B cell (primary cell): ENCODE data around the gene CAV1. TPM values are rescaled to one million over a fixed set of nuclear protein-coding genes. Genes with fewer than 3 reads are reported as not detected.
A peak's percentile ranks its signal among the peaks of the same experiment; 100 is the strongest.

Source experiments
- ATAC-seq: fragments of 200-7000 bp; cut with Tn5 transposase; one replicate; pipeline ENCODE4 v1.10.0; 2021; ENCODE audit warnings: low read depth, mild to moderate bottlenecking, moderate number of reproducible peaks, moderate library complexity
- CTCF ChIA-PET: fragments of 350-600 bp; sonication (Branson Sonifier 250); formaldehyde crosslinking; loops from one replicate; lab custom pipeline; 2021; ENCODE audit warnings: antibody characterized with exemption, inconsistent platforms; lab: Charles Lee
- POLR2A ChIA-PET: fragments of 350-600 bp; sonication (Branson Sonifier 250); formaldehyde crosslinking; loops from one replicate; lab custom pipeline; 2021; ENCODE audit warnings: antibody characterized with exemption; lab: Charles Lee
- DNase-seq: peaks from one replicate; pipeline ENCODE4 v3.0.0; 2013
- H2AFZ ChIP-seq: 2 replicates; pipeline ENCODE4 v1.6.1; 2012; ENCODE audit warnings: mild to moderate bottlenecking, low read depth, low read length; ENCODE audit not compliant: insufficient read depth, poor library complexity, severe bottlenecking
- H3K27ac ChIP-seq, 2 donors: 1 replicate in 1 of 2; 2 replicates in 1 of 2; pipeline ENCODE4 v1.5.1; 2012 to 2013; ENCODE audit warnings: low read length in 2 of 2, mild to moderate bottlenecking in 2 of 2, moderate library complexity in 1 of 2
- H3K27me3 ChIP-seq, 4 experiments: fragments of 200-600 bp in 1 of 4; sonication (generic) in 1 of 4; replicated peaks in 1 of 4; 1 replicate in 2 of 4; 2 replicates in 2 of 4; pipeline versions ENCODE4 v1.6.1 to v1.7.0; 2013 to 2016; ENCODE audit warnings: low read length in 3 of 4, mild to moderate bottlenecking in 2 of 4, mixed read lengths in 1 of 4, moderate library complexity in 1 of 4; ENCODE audit not compliant: insufficient read depth in 4 of 4, control insufficient read depth in 3 of 4; ENCODE audit errors: control extremely low read depth in 1 of 4
- H3K36me3 ChIP-seq, 2 experiments: replicated peaks in 1 of 2; 1 replicate in 1 of 2; 2 replicates in 1 of 2; pipeline versions ENCODE4 v1.6.1 to v1.7.1; 2013; ENCODE audit warnings: low read length in 1 of 2; ENCODE audit not compliant: insufficient read depth in 2 of 2, control insufficient read depth in 1 of 2; ENCODE audit errors: control extremely low read depth in 1 of 2, extremely low read depth in 1 of 2
- H3K4me1 ChIP-seq, 2 donors: fragments of 200-600 bp in 1 of 2; sonication (generic) in 1 of 2; 1 replicate in 1 of 2; 2 replicates in 1 of 2; pipeline versions ENCODE4 v1.5.1 to v1.6.1; 2013 to 2017; ENCODE audit warnings: low read length in 2 of 2; ENCODE audit not compliant: control insufficient read depth in 2 of 2, insufficient read depth in 2 of 2
- H3K4me2 ChIP-seq: replicated peaks from 2 replicates; pipeline ENCODE3; 2012; ENCODE audit warnings: mild to moderate bottlenecking, low read depth, low read length; ENCODE audit not compliant: poor library complexity, severe bottlenecking
- H3K4me3 ChIP-seq, 5 experiments: fragments of 200-600 bp in 1 of 5; sonication (generic) in 1 of 5; 1 replicate in 3 of 5; 2 replicates in 2 of 5; pipeline versions ENCODE4 v1.5.1 to v1.7.0; 2011 to 2016; ENCODE audit warnings: low read length in 4 of 5, mild to moderate bottlenecking in 4 of 5, low read depth in 2 of 5, control low read depth in 1 of 5, moderate library complexity in 1 of 5; ENCODE audit not compliant: insufficient read depth in 1 of 5; ENCODE audit errors: control extremely low read depth in 1 of 5, extremely low read depth in 1 of 5
- H3K79me2 ChIP-seq: fragments of 200-600 bp; sonication (generic); one replicate; pipeline ENCODE4 v1.6.0; 2016; ENCODE audit warnings: low read length; ENCODE audit not compliant: control insufficient read depth, insufficient read depth
- H3K9ac ChIP-seq: fragments of 200-600 bp; sonication (generic); 2 replicates; pipeline ENCODE4 v1.6.1; 2017; ENCODE audit warnings: mild to moderate bottlenecking, low read length, moderate library complexity
- H3K9me3 ChIP-seq, 3 donors: one replicate each; pipeline versions ENCODE4 v1.6.1 to v1.7.1; 2013; ENCODE audit warnings: low read length in 2 of 3; ENCODE audit not compliant: control insufficient read depth in 2 of 3, insufficient read depth in 1 of 3; ENCODE audit errors: control extremely low read depth in 1 of 3
- H4K20me1 ChIP-seq: 2 replicates; pipeline ENCODE4 v1.6.0; 2012; ENCODE audit warnings: mild to moderate bottlenecking, low read length; ENCODE audit not compliant: insufficient read depth, control insufficient read depth, poor library complexity, severe bottlenecking
- H3K27ac Mint-ChIP-seq: one replicate; pipeline ENCODE4 v1.8.0; 2021; ENCODE audit warnings: mixed read lengths
- H3K27me3 Mint-ChIP-seq: one replicate; pipeline ENCODE4 v1.8.0; 2021; ENCODE audit warnings: mixed read lengths
- H3K4me1 Mint-ChIP-seq: one replicate; pipeline ENCODE4 v1.8.0; 2021; ENCODE audit warnings: mixed read lengths
- H3K4me3 Mint-ChIP-seq: one replicate; pipeline ENCODE4 v1.8.0; 2021; ENCODE audit warnings: mixed read lengths
- H3K9me3 Mint-ChIP-seq: one replicate; pipeline ENCODE4 v1.8.0; 2022; ENCODE audit warnings: mixed read lengths; ENCODE audit not compliant: insufficient read depth
- EZH2 ChIP-seq: IDR thresholded peaks from 2 replicates; pipeline ENCODE4 v1.6.1; 2012; ENCODE audit warnings: borderline replicate concordance, low read depth, mild to moderate bottlenecking, moderate library complexity, low read length; ENCODE audit not compliant: insufficient read depth, poor library complexity, severe bottlenecking
- WGBS: methylation state at CpG from one replicate; pipeline ENCODE4 v1.1.5; 2013; ENCODE audit warnings: missing lambda C conversion rate; ENCODE audit not compliant: insufficient coverage; 5-methylcytosine and 5-hydroxymethylcytosine counted together
- intact Hi-C: fragments of 100-400 bp; cut with micrococcal nuclease; formaldehyde crosslinking; loops from one replicate; pipeline ENCODE4 v1.10.0; 2022
- polyA plus RNA-seq: library from polyadenylated mRNA; depleted of rRNA; stranded (reverse); fragments of >200 nt; gene quantifications from 2 replicates; pipeline ENCODE4 v1.2.3, GENCODE V29; 2012
- total RNA-seq, 2 donors: library from RNA; stranded (reverse); fragments of 120-200 nt in 1 of 2; gene quantifications; 1 replicate in 1 of 2; 2 replicates in 1 of 2; pipeline versions ENCODE4 v1.2.3 to v1.2.4, GENCODE V29; 2013 to 2022
- TF ChIP-seq, protein P1 (sequence below): fragments of 200-600 bp; IDR thresholded peaks from one replicate; pipeline ENCODE4 v1.8.0; 2022; ENCODE audit warnings: antibody characterized with exemption, mild to moderate bottlenecking

CAV1 gene
- total and polyA plus RNA-seq, 2 donors (not counting 1 experiment from before 2014, with no cell fraction given), result 0.95 to 1.9 TPM

DNA sequence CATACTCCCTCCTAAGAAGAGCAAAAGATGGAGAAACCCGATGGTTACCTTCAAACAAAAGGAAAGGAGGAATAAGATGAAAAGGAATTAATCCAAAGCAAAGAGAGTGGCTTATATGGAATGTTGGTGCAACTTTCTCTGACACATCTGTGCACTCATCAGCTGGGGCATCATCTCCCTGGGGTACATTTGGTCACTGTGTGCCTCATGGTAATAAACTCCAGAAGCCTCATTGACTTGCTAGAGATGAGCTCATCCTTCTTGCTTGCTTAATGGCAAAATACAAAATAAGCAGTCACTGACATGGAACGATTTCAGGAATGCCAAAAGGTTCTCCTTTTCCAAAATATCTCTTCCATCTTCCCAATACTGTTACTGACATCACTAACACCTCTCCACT, 22.5 kb downstream of the CAV1 start:
- H3K36me3 ChIP-seq, result no peaks in the 10 kb centered on the region
- TF ChIP-seq, protein P1, sequence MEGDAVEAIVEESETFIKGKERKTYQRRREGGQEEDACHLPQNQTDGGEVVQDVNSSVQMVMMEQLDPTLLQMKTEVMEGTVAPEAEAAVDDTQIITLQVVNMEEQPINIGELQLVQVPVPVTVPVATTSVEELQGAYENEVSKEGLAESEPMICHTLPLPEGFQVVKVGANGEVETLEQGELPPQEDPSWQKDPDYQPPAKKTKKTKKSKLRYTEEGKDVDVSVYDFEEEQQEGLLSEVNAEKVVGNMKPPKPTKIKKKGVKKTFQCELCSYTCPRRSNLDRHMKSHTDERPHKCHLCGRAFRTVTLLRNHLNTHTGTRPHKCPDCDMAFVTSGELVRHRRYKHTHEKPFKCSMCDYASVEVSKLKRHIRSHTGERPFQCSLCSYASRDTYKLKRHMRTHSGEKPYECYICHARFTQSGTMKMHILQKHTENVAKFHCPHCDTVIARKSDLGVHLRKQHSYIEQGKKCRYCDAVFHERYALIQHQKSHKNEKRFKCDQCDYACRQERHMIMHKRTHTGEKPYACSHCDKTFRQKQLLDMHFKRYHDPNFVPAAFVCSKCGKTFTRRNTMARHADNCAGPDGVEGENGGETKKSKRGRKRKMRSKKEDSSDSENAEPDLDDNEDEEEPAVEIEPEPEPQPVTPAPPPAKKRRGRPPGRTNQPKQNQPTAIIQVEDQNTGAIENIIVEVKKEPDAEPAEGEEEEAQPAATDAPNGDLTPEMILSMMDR, result no peak
- TF ChIP-seq EZH2, result no peak
- Mint-ChIP-seq H3K4me3 (no peak overlapping the region), H3K4me1 (peaks cover 6% of the 10 kb centered on the region), H3K27ac (no peak overlapping the region), H3K9me3 (no peaks in the 10 kb centered on the region), H3K27me3 (peaks cover 8% of the 10 kb centered on the region)
- POLR2A ChIA-PET, result interaction anchor here (0.6 kb wide), 1 partner anchor 387 kb away, joined by 4 read pairs; no protein-coding TSS in a partner anchor
- H3K27me3 ChIP-seq, result no peaks in the 10 kb centered on the region
- no peaks in the 10 kb centered on the region for H4K20me1 ChIP-seq
- H3K4me3 ChIP-seq, result no peak overlapping the region
- no peak overlapping the region for H3K27ac ChIP-seq
- CTCF ChIA-PET, result interaction anchor here (1.0 to 1.3 kb wide), 2 partner anchors 13 to 21 kb away, joined by 3 to 5 read pairs; no protein-coding TSS in a partner anchor
- peaks cover 6 to 7% of the 10 kb centered on the region in 2 donors for H3K4me1 ChIP-seq
- DNase-seq (no peak), ATAC-seq (no peak)
- H3K9me3 ChIP-seq, result no peaks in the 10 kb centered on the region
- WGBS, result 100% methylated on average over 1 of the region's 2 CpGs
- H2AFZ ChIP-seq, result no peak overlapping the region
- H3K4me2 ChIP-seq, result no peak overlapping the region
- intact Hi-C loops, result no loop called here
- H3K9ac ChIP-seq, result no peak overlapping the region
- H3K79me2 ChIP-seq, result no peaks in the 10 kb centered on the region

DNA sequence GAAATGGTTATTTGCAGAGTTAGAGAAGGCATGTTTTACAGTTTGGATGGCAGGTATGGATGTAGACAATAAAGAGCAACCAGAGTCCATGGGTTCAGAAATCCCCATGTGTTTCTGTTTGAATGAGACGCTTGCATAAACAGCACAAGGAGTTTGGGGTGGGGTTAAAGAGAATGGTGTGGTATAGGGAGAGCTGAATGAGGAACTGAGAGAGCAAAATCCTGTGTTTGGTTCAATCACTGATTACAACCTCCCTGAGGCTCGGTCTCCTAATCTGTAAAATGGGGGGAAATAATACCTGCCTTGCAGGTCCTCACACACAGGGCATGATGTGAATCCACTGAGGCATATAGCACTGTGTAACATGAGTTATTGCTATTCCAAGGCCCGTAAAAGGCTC, 23.7 kb downstream of the CAV1 start:
- H4K20me1 ChIP-seq, result no peaks in the 10 kb centered on the region
- no peaks in the 10 kb centered on the region for H3K27me3 ChIP-seq
- CTCF ChIA-PET, result no interaction called here
- POLR2A ChIA-PET, result no interaction called here
- H3K27ac ChIP-seq, result no peak overlapping the region
- H3K4me3 Mint-ChIP-seq, result no peak overlapping the region
- ATAC-seq, result peak; percentile 45
- peak; percentile 20 for DNase-seq
- intact Hi-C loops, result no loop called here
- H3K79me2 ChIP-seq, result no peaks in the 10 kb centered on the region
- H3K4me3 ChIP-seq, result no peak overlapping the region
- WGBS, result 75% methylated on average over 2 of the region's 3 CpGs
- no peaks in the 10 kb centered on the region for H3K9me3 ChIP-seq
- peaks cover 6% of the 10 kb centered on the region for H3K4me1 Mint-ChIP-seq
- H3K36me3 ChIP-seq, result no peaks in the 10 kb centered on the region
- no peaks in the 10 kb centered on the region for H3K9me3 Mint-ChIP-seq
- no peak overlapping the region for H3K4me2 ChIP-seq
- no peak overlapping the region for H2AFZ ChIP-seq
- H3K27ac Mint-ChIP-seq, result no peak overlapping the region
- peaks cover 9% of the 10 kb centered on the region for H3K27me3 Mint-ChIP-seq
- H3K4me1 ChIP-seq, result peaks cover 6 to 7% of the 10 kb centered on the region in 2 donors
- TF ChIP-seq, protein P1, result no peak
- TF ChIP-seq EZH2, result no peak
- H3K9ac ChIP-seq, result no peak overlapping the region
